GM08714 (cell line): ENCODE measurements around the gene CDC42BPA.

Source experiments
- H3K4me3 ChIP-seq: fragments of 200-500 bp; sonication (Bioruptor generic); 2 replicates; pipeline ENCODE4 v1.5.1; 2014; ENCODE audit warnings: mild to moderate bottlenecking, low read length, inconsistent platforms
- ZNF274 ChIP-seq: IDR thresholded peaks from 2 replicates; pipeline ENCODE4 v1.6.1; 2012; ENCODE audit warnings: mild to moderate bottlenecking, low read depth, low read length

CDC42BPA gene

GRCh38 chr1:226976978-226977642, 341.2 kb downstream of the CDC42BPA start:
- TF ChIP-seq ZNF274: no peak
- H3K4me3 ChIP-seq: no peak overlapping the region

- H3K4me3 ChIP-seq: no peak overlapping the region
- TF ChIP-seq ZNF274: no peak
These were observed 341.9 kb downstream of the CDC42BPA start for GRCh38 chr1:226976276-226976977.

GRCh38 chr1:226975259-226976250, 342.7 kb downstream of the CDC42BPA start:
- H3K4me3 ChIP-seq: no peak overlapping the region

GRCh38 chr1:226974544-226975258, 343.6 kb downstream of the CDC42BPA start:
- no peak for TF ChIP-seq ZNF274
- no peak overlapping the region for H3K4me3 ChIP-seq

More at GRCh38 chr1:226975259-226976250, 342.7 kb downstream of the CDC42BPA start:
- TF ChIP-seq ZNF274: no peak

- no peak overlapping the region for H3K4me3 ChIP-seq
- no peak for TF ChIP-seq ZNF274
These were observed 344.3 kb downstream of the CDC42BPA start for GRCh38 chr1:226973898-226974543.

- no peak overlapping the region for H3K4me3 ChIP-seq
- TF ChIP-seq ZNF274: no peak
These were observed 344.9 kb downstream of the CDC42BPA start for GRCh38 chr1:226973371-226973897.

- TF ChIP-seq ZNF274: no peak
These were observed 345.4 kb downstream of the CDC42BPA start for GRCh38 chr1:226972931-226973330.

GRCh38 chr1:226971765-226972164, 346.5 kb downstream of the CDC42BPA start:
- TF ChIP-seq ZNF274: no peak
- no peak overlapping the region for H3K4me3 ChIP-seq

More at GRCh38 chr1:226972931-226973330, 345.4 kb downstream of the CDC42BPA start:
- no peak overlapping the region for H3K4me3 ChIP-seq

GRCh38 chr1:226967665-226968064, 350.6 kb downstream of the CDC42BPA start:
- H3K4me3 ChIP-seq: no peak overlapping the region
- TF ChIP-seq ZNF274: no peak

- H3K4me3 ChIP-seq: no peak overlapping the region
- TF ChIP-seq ZNF274: no peak
These were observed 351.6 kb downstream of the CDC42BPA start for GRCh38 chr1:226966683-226967082.

- H3K4me3 ChIP-seq: no peak overlapping the region
- TF ChIP-seq ZNF274: no peak
These were observed 352.5 kb downstream of the CDC42BPA start for GRCh38 chr1:226965581-226966440.

- no peak overlapping the region for H3K4me3 ChIP-seq
- TF ChIP-seq ZNF274: no peak
These were observed 353.4 kb downstream of the CDC42BPA start for GRCh38 chr1:226964611-226965486.
